ENCODE results near the gene ANKMY1. TPM values are rescaled to one million over a fixed set of nuclear protein-coding genes. Genes with fewer than 3 reads are reported as not detected.
"Not testable (repeated sequence)": the region's sequence is repeated elsewhere in the genome, so short reads cannot be mapped to it uniquely, and the experiment has no call there.

Gene ANKMY1
- total RNA-seq, 1 experiment from 2014 or later: 8.2 TPM

GRCh38 chr2:240569523-240569997 lies 11.8 kb upstream of the ANKMY1 start:
- no peak for DNase-seq (ENCODE audit: low read depth)

GRCh38 chr2:240568678-240569522 lies 11.1 kb upstream of the ANKMY1 start:
- DNase-seq (ENCODE audit: low read depth): peak; percentile 45

- no peak for DNase-seq (ENCODE audit: low read depth)
Measured at GRCh38 chr2:240567872-240568677, 10.3 kb upstream of the ANKMY1 start, which contains the start of gene RNPEPL1. RNPEPL1 (plus strand) TSS chr2:240568484; CDS start chr2:240568587, 103 bp downstream.

GRCh38 chr2:240567137-240567871 lies 9.5 kb upstream of the ANKMY1 start:
- DNase-seq (ENCODE audit: low read depth): no peak

- DNase-seq (ENCODE audit: low read depth): peak; percentile 71
Measured at GRCh38 chr2:240566203-240567136, 8.7 kb upstream of the ANKMY1 start.

- DNase-seq (ENCODE audit: low read depth): peak; percentile 58
Measured at GRCh38 chr2:240565333-240566202, 7.8 kb upstream of the ANKMY1 start.

- no peak for DNase-seq (ENCODE audit: low read depth)
Measured at GRCh38 chr2:240564561-240565332, 7.0 kb upstream of the ANKMY1 start.

GRCh38 chr2:240563951-240564560 lies 6.3 kb upstream of the ANKMY1 start:
- no peak for DNase-seq (ENCODE audit: low read depth)

- DNase-seq (ENCODE audit: low read depth): not testable (repeated sequence)
Measured at GRCh38 chr2:240563231-240563630, 5.4 kb upstream of the ANKMY1 start.

GRCh38 chr2:240561325-240561971 lies 3.7 kb upstream of the ANKMY1 start:
- DNase-seq (ENCODE audit: low read depth): peak; percentile 73

- DNase-seq (ENCODE audit: low read depth): peak; percentile 96
Measured at GRCh38 chr2:240560480-240561324, 2.9 kb upstream of the ANKMY1 start.

- peak; percentile 85 for DNase-seq (ENCODE audit: low read depth)
Measured at GRCh38 chr2:240560084-240560479, 2.3 kb upstream of the ANKMY1 start, which contains the start of gene DUSP28. DUSP28 (plus strand) TSS chr2:240560357; CDS start chr2:240560685, 328 bp downstream.

GRCh38 chr2:240559286-240559685 lies 1.5 kb upstream of the ANKMY1 start:
- DNase-seq (ENCODE audit: low read depth): no peak

GRCh38 chr2:240558236-240558761 lies 511 bp upstream of the ANKMY1 start:
- no peak for DNase-seq (ENCODE audit: low read depth)

- no peak for DNase-seq (ENCODE audit: low read depth)
Measured at GRCh38 chr2:240557101-240557751, 562 bp downstream of the ANKMY1 start.

Data from LHCN-M2 (cell line).